H1 (cell line): ENCODE measurements around the gene CFAP61. TPM values are rescaled to one million over a fixed set of nuclear protein-coding genes. Genes with fewer than 3 reads are reported as not detected.

Experiments used
- CTCF ChIA-PET: fragments of 300-600 bp; sonication (Branson Sonifier 250); formaldehyde crosslinking; loops from one replicate; lab custom pipeline; 2021; ENCODE audit not compliant: partially characterized antibody; lab: Charles Lee
- POLR2A ChIA-PET: fragments of 300-600 bp; sonication (Branson Sonifier 250); formaldehyde crosslinking; loops from one replicate; lab custom pipeline; 2021; ENCODE audit warnings: inconsistent platforms; ENCODE audit not compliant: partially characterized antibody; lab: Charles Lee
- DNase-seq, 2 experiments: peaks; one replicate each; pipeline versions ENCODE4 v3.0.0 to v3.0.0-alpha.2; 2010 to 2022; ENCODE audit warnings: low spot score in 2 of 2, low read depth in 1 of 2, mixed read lengths in 1 of 2
- FAIRE-seq: peaks from 2 replicates; lab custom pipeline; 2011; peaks lifted over from hg19 to GRCh38; lab: Jason Lieb, UNC
- H2AFZ ChIP-seq: 2 replicates; pipeline ENCODE4 v1.8.1; 2012; ENCODE audit warnings: low read length, inconsistent platforms
- H2AK5ac ChIP-seq: 2 replicates; pipeline ENCODE4 v1.6.1; 2013; ENCODE audit warnings: low read depth, low read length
- H2BK120ac ChIP-seq: replicated peaks from 2 replicates; pipeline ENCODE3; 2013; ENCODE audit warnings: low read depth, low read length, inconsistent platforms
- H2BK12ac ChIP-seq: 2 replicates; pipeline ENCODE4 v1.6.1; 2013; ENCODE audit warnings: low read depth, low read length
- H2BK15ac ChIP-seq: 2 replicates; pipeline ENCODE4 v1.6.1; 2013; ENCODE audit warnings: low read length
- H2BK20ac ChIP-seq: 2 replicates; pipeline ENCODE4 v1.6.1; 2013; ENCODE audit warnings: low read length
- H2BK5ac ChIP-seq: 2 replicates; pipeline ENCODE4 v1.6.1; 2013; ENCODE audit warnings: low read depth, low read length
- H3K14ac ChIP-seq: 2 replicates; pipeline ENCODE4 v1.6.1; 2013; ENCODE audit warnings: inconsistent platforms; ENCODE audit not compliant: insufficient read length
- H3K18ac ChIP-seq: 2 replicates; pipeline ENCODE4 v1.6.1; 2013; ENCODE audit warnings: low read length; ENCODE audit errors: extremely low read depth
- H3K23ac ChIP-seq: 2 replicates; pipeline ENCODE4 v1.6.1; 2013; ENCODE audit warnings: inconsistent platforms; ENCODE audit not compliant: insufficient read length
- H3K23me2 ChIP-seq: 2 replicates; pipeline ENCODE4 v1.6.1; 2013; ENCODE audit warnings: low read depth, low read length
- H3K27ac ChIP-seq: 2 replicates; pipeline ENCODE4 v1.6.1; 2011; ENCODE audit warnings: low read depth, low read length, inconsistent platforms
- H3K27me3 ChIP-seq, 4 experiments: replicated peaks in 1 of 4; 1 replicate in 1 of 4; 2 replicates in 3 of 4; pipeline versions ENCODE4 v1.6.1 to v1.8.1; 2011 to 2013; ENCODE audit warnings: low read length in 3 of 4, mild to moderate bottlenecking in 3 of 4, inconsistent platforms in 2 of 4, mixed read lengths in 2 of 4, moderate library complexity in 1 of 4; ENCODE audit not compliant: control insufficient read depth in 3 of 4, insufficient read depth in 3 of 4; ENCODE audit errors: extremely low read depth in 1 of 4
- H3K36me3 ChIP-seq, 4 experiments: 2 replicates each; pipeline versions ENCODE4 v1.6.1 to v1.8.1; 2011 to 2013; ENCODE audit warnings: mild to moderate bottlenecking in 4 of 4, low read length in 3 of 4, moderate library complexity in 2 of 4, control low read depth in 1 of 4, inconsistent platforms in 1 of 4; ENCODE audit not compliant: insufficient read depth in 4 of 4, control insufficient read depth in 2 of 4
- H3K4ac ChIP-seq: replicated peaks from 2 replicates; pipeline ENCODE3; 2013; ENCODE audit warnings: low read length, low read depth, mixed read lengths, inconsistent platforms; ENCODE audit not compliant: insufficient read length
- H3K4me1 ChIP-seq, 4 experiments: replicated peaks in 1 of 4; 1 replicate in 1 of 4; 2 replicates in 3 of 4; pipeline versions ENCODE4 v1.6.1 to v1.8.1; 2011 to 2013; ENCODE audit warnings: low read length in 3 of 4, inconsistent platforms in 2 of 4, mixed read lengths in 1 of 4; ENCODE audit not compliant: insufficient read depth in 4 of 4, control insufficient read depth in 3 of 4
- H3K4me2 ChIP-seq, 2 experiments: 2 replicates each; pipeline versions ENCODE4 v1.6.1 to v1.8.1; 2011 to 2013; ENCODE audit warnings: low read depth in 2 of 2, low read length in 2 of 2, control low read depth in 1 of 2, inconsistent platforms in 1 of 2, mild to moderate bottlenecking in 1 of 2; ENCODE audit not compliant: insufficient read depth in 1 of 2
- H3K4me3 ChIP-seq, 4 experiments: fragments of 200-600, 300-600 bp in 1 of 4; sonication (generic), shearing (Covaris generic), sonication (Bioruptor Twin) in 1 of 4; 2 replicates each; pipeline versions ENCODE4 v1.5.1 to v1.8.1; 2011 to 2016; ENCODE audit warnings: low read length in 4 of 4, low read depth in 3 of 4, control low read depth in 2 of 4, inconsistent platforms in 2 of 4, mild to moderate bottlenecking in 2 of 4, mixed read lengths in 1 of 4, moderate library complexity in 1 of 4; ENCODE audit not compliant: insufficient read depth in 2 of 4; ENCODE audit errors: extremely low read depth in 1 of 4
- H3K56ac ChIP-seq: replicated peaks from 2 replicates; pipeline ENCODE3; 2013; ENCODE audit warnings: low read depth, mild to moderate bottlenecking, mixed read lengths, low read length, inconsistent platforms; ENCODE audit not compliant: insufficient read length
- H3K79me1 ChIP-seq: 2 replicates; pipeline ENCODE4 v1.6.1; 2013; ENCODE audit warnings: low read depth, low read length, control low read depth
- H3K79me2 ChIP-seq, 2 experiments: 2 replicates each; pipeline versions ENCODE4 v1.6.1 to v1.8.1; 2012 to 2013; ENCODE audit warnings: low read length in 2 of 2, mild to moderate bottlenecking in 2 of 2, inconsistent platforms in 1 of 2; ENCODE audit not compliant: insufficient read depth in 2 of 2, control insufficient read depth in 1 of 2
- H3K9ac ChIP-seq, 4 experiments: replicated peaks in 1 of 4; 1 replicate in 1 of 4; 2 replicates in 3 of 4; pipeline versions ENCODE4 v1.6.1 to v1.8.1; 2011 to 2013; ENCODE audit warnings: low read depth in 3 of 4, low read length in 3 of 4, control low read depth in 2 of 4, mild to moderate bottlenecking in 2 of 4, moderate library complexity in 2 of 4, inconsistent platforms in 1 of 4; ENCODE audit errors: extremely low read depth in 1 of 4
- H3K9me3 ChIP-seq, 2 experiments: 2 replicates each; pipeline versions ENCODE4 v1.6.1 to v1.8.1; 2012 to 2013; ENCODE audit warnings: mild to moderate bottlenecking in 2 of 2, moderate library complexity in 2 of 2, control low read depth in 1 of 2, inconsistent platforms in 1 of 2, low read depth in 1 of 2, low read length in 1 of 2, mixed read lengths in 1 of 2; ENCODE audit not compliant: insufficient read depth in 2 of 2
- H4K20me1 ChIP-seq, 2 experiments: replicated peaks in 1 of 2; 2 replicates each; pipeline versions ENCODE3 to v1.8.1; 2011 to 2013; ENCODE audit warnings: inconsistent platforms in 2 of 2, low read length in 2 of 2, mild to moderate bottlenecking in 1 of 2; ENCODE audit not compliant: insufficient read depth in 2 of 2, control insufficient read depth in 1 of 2
- H4K5ac ChIP-seq: 2 replicates; pipeline ENCODE4 v1.6.1; 2013; ENCODE audit warnings: low read length, low read depth, mixed read lengths, inconsistent platforms; ENCODE audit not compliant: insufficient read length
- H4K8ac ChIP-seq: 2 replicates; pipeline ENCODE4 v1.8.0; 2013; ENCODE audit warnings: mild to moderate bottlenecking, moderate library complexity, low read length, inconsistent platforms; ENCODE audit not compliant: insufficient read depth; ENCODE audit errors: extremely low read depth
- H4K91ac ChIP-seq: replicated peaks from 2 replicates; pipeline ENCODE3; 2013; ENCODE audit warnings: low read length, mixed read lengths, inconsistent platforms; ENCODE audit not compliant: insufficient read length
- EGR1 ChIP-seq: IDR thresholded peaks from 2 replicates; pipeline ENCODE4 v1.6.1; 2011; ENCODE audit warnings: low read depth, low read length, borderline replicate concordance
- WGBS, 2 experiments: shearing (Covaris generic) in 1 of 2; methylation state at CpG; one replicate each; pipeline versions ENCODE4 v1.1.6 to v1.1.7; 2013 to 2015; ENCODE audit warnings: low lambda C conversion rate in 2 of 2, mixed read lengths in 2 of 2, inconsistent platforms in 1 of 2, low coverage in 1 of 2, missing lambda C conversion rate in 1 of 2; ENCODE audit not compliant: insufficient replicate concordance in 2 of 2, insufficient coverage in 1 of 2, insufficient read length in 1 of 2; ENCODE audit errors: extremely low coverage in 1 of 2, missing lambda C conversion rate in 1 of 2; 5-methylcytosine and 5-hydroxymethylcytosine counted together
- polyA plus RNA-seq, 7 experiments: library from polyadenylated mRNA; depleted of rRNA in 3 of 7; stranded (reverse) in 5 of 7; unstranded in 2 of 7; fragments of >200 nt in 5 of 7; fragments of 200-250 nt in 2 of 7; gene quantifications; 1 replicate in 5 of 7; 2 replicates in 1 of 7; 4 replicates in 1 of 7; pipeline versions ENCODE4 v1.2.1 to v1.2.3, GENCODE V29; 2011 to 2013; ENCODE audit warnings: missing spikeins in 2 of 7, mixed read lengths in 2 of 7
- total RNA-seq: library from RNA; stranded (reverse); fragmentation: NEBNext Ultra II Directional; extraction: Animal tissue kit (Norgen Biotek cat#: 25700); gene quantifications from 2 replicates; pipeline ENCODE4 v1.2.1, GENCODE V29; 2021
- TF ChIP-seq, protein P1 (sequence below): IDR thresholded peaks from 2 replicates; pipeline ENCODE4 v1.6.1; 2012; ENCODE audit warnings: inconsistent platforms

Gene CFAP61
- total and polyA plus RNA-seq, 2 of the 8 experiments (the other 6 are each of a cell fraction or from before 2014, with no cell fraction given): 0.29 to 0.61 TPM

DNA sequence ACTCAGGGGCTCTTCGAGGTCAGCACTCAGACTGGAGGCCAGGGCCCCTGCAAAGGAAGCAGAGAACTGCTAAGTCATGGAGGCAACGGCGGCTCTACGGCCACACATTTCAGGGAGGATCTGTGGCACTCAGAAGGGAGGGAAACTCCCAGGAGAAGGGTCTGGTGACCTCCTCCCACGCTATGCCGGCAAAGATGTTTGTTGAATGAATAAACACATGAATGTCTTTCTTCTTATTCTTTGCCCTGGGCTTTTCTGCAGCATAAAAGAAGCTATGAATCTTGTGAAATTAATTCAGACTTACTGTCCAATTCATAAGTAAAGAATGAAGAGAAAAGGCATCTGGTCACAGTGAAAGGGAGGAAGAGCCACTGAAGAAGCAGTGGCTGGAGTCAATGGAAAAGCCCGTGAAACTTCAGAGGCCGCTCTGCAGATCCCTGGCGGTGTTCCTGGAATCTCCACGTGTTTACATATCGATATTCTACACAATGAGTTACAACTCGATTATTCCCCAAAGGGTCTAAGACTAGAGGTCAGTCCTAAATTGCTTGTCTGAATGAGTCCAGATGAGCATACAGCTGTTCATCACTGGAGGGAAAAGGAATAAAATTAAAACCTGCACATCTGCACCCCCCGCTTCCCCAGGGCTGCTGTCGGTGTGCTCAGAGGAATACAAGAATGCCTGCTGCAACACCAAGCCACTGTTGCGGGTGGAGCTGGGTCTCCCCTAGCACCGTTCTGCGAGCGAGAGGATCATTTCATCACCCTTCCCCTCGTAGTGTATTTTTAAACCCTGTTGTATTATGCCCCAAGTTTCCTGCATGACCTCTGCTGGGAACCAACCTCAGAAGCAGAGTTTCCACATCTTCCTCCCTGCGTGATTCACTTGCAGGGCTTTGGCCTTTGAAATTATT is 341.1 kb downstream of the CFAP61 start:
- Histone ChIP-seq H4K20me1 (peaks cover 0 to 2% of the 10 kb centered on the region in 2 experiments), H3K9me3 (no peaks in the 10 kb centered on the region), H2BK15ac (no peak overlapping the region), H3K36me3 (no peaks in the 10 kb centered on the region), H3K27ac (no peak overlapping the region), H2BK120ac (no peak overlapping the region), H4K8ac (no peak overlapping the region), H4K5ac (no peak overlapping the region), H3K56ac (no peak overlapping the region), H3K23ac (no peak overlapping the region), H2BK20ac (no peak overlapping the region), H3K79me1 (no peaks in the 10 kb centered on the region), H2AFZ (no peak overlapping the region), H3K23me2 (no peaks in the 10 kb centered on the region), H3K79me2 (no peaks in the 10 kb centered on the region), H3K4ac (no peak overlapping the region), H3K18ac (no peak overlapping the region), H3K14ac (no peak overlapping the region), H3K9ac (no peak overlapping the region), H3K4me3 (no peak overlapping the region), H3K4me1 (peaks cover 0 to 16% (median 12%) of the 10 kb centered on the region in 4 experiments; a peak in 6 of 7 replicates), H3K4me2 (no peak overlapping the region), H4K91ac (no peak overlapping the region), H2BK5ac (no peak overlapping the region), H2BK12ac (no peak overlapping the region), H3K27me3 (no peaks in the 10 kb centered on the region), H2AK5ac (no peak overlapping the region)
- WGBS, 2 experiments: 95% methylated on average over 20 of the region's 20 CpGs; no CpG with 5 or more reads in 1 of the 2 experiments
- POLR2A ChIA-PET: interaction anchor here (0.7 kb wide), 1 partner anchor 94 kb away, joined by 3 read pairs; no protein-coding TSS in a partner anchor
- TF ChIP-seq, protein P1, sequence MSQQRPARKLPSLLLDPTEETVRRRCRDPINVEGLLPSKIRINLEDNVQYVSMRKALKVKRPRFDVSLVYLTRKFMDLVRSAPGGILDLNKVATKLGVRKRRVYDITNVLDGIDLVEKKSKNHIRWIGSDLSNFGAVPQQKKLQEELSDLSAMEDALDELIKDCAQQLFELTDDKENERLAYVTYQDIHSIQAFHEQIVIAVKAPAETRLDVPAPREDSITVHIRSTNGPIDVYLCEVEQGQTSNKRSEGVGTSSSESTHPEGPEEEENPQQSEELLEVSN: no peak
- no peak for TF ChIP-seq EGR1
- CTCF ChIA-PET: interaction anchor here (2.7 kb wide), 1 partner anchor 14 kb away, joined by 17 read pairs; no protein-coding TSS in a partner anchor
- DNase-seq (no peak), FAIRE-seq (no peak)
